GM12873 (cell line): ENCODE results near the gene PEAK1.

ENCODE experiments used
- TF ChIP-seq, protein P1 (sequence below): IDR thresholded peaks from 2 replicates; pipeline ENCODE4 v1.5.1; 2012; ENCODE audit warnings: low read depth, mild to moderate bottlenecking, moderate library complexity, low read length, control low read depth; ENCODE audit not compliant: insufficient read depth; ENCODE audit errors: missing control alignments

Gene PEAK1

GRCh38 chr15:77243135-77243534, 176.8 kb downstream of the PEAK1 start:
- TF ChIP-seq, protein P1, sequence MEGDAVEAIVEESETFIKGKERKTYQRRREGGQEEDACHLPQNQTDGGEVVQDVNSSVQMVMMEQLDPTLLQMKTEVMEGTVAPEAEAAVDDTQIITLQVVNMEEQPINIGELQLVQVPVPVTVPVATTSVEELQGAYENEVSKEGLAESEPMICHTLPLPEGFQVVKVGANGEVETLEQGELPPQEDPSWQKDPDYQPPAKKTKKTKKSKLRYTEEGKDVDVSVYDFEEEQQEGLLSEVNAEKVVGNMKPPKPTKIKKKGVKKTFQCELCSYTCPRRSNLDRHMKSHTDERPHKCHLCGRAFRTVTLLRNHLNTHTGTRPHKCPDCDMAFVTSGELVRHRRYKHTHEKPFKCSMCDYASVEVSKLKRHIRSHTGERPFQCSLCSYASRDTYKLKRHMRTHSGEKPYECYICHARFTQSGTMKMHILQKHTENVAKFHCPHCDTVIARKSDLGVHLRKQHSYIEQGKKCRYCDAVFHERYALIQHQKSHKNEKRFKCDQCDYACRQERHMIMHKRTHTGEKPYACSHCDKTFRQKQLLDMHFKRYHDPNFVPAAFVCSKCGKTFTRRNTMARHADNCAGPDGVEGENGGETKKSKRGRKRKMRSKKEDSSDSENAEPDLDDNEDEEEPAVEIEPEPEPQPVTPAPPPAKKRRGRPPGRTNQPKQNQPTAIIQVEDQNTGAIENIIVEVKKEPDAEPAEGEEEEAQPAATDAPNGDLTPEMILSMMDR: no peak

DNA sequence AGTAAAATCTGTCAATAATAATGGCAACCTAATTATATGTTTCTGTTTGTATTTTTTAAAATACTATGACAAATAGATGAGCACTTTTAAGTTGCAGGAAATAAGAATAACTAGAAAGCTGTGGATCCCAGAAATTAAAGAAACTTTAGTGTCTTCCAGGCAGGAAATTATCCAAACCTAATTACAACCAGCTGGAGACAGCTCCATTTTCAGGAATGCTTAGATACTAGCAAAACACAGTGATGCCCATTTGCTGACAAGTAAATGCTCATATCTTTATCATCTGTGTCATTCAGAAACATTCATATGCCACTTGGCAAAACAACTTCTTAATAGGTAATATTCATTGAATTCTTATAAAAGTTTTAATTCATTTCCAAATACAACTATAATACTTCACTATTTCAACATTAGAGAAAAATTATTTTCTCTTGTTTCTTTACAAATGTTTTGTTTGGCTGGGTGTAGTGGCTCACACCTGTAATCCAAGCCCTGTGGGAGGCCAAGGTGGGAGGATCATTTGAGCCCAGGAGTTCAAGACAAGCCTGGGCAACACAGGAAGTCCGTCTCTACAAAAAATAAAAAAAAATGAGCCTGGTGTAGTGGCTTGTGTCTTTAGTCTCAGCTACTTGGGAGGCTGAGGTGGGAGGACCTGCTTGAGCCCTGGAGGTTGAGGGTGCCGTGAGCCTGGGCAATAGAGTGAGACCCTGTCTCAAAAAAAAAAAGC, 179.9 kb downstream of the PEAK1 start:
- TF ChIP-seq, protein P1: no peak

DNA sequence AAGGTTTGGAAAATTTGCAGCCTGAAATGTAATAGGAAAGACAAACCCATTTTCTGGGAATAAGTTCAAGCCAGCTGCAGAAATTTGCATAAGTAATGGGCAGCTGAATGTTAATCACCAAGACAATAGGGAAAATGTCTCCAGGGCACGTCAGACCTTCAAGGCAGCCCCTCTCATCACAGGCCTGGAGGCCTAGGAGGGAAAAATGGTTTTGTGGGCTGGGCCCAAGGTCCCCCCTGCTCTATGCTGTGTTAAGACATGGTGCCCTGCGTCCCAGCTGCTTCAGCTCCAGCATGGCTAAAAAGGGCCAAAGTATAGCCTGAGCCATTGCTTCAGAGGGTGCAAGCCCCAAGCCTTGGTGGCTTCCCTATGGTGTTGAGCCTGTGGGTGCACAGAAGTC, 184.3 kb downstream of the PEAK1 start:
- TF ChIP-seq, protein P1: no peak

GRCh38 chr15:77228828-77229227, 191.1 kb downstream of the PEAK1 start:
- TF ChIP-seq, protein P1: no peak

DNA sequence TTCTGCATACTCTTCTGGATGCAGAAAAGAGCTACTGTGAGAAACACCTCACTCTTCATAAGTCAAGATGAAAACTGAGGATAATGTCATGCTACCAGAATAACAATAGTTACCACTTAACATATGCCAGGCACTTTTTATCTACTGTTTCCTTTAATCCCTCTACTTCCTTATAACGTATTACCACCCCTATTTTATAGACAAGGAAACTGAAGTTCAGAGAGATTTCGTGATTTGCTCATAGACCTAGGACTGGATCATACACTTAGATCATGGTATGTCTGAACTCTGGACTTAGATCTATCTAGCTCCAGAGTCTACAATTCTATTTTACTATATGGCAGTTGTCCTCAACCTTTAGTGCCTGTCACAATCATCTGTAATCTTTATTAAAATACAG, 193.3 kb downstream of the PEAK1 start:
- TF ChIP-seq, protein P1: no peak

DNA sequence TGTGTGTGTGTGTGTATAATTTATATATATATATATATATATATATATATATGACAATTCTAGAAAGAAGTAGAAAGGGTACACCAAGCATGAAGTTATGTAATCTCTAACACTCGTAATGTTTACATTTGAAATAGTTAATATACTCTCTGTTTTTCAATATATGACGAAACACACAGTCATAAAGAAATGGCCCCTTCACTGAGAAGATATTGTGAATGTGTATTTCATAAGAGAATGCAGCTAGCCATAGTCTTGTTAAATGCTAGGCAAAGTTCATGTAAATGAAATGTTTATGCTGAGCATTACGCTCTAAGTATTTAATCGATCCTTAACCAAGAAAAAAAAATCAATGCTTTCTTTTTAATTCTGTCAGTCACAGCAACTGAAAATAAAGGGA, 194.3 kb downstream of the PEAK1 start:
- TF ChIP-seq, protein P1: no peak

GRCh38 chr15:77225088-77225487, 194.8 kb downstream of the PEAK1 start:
- TF ChIP-seq, protein P1: no peak

DNA sequence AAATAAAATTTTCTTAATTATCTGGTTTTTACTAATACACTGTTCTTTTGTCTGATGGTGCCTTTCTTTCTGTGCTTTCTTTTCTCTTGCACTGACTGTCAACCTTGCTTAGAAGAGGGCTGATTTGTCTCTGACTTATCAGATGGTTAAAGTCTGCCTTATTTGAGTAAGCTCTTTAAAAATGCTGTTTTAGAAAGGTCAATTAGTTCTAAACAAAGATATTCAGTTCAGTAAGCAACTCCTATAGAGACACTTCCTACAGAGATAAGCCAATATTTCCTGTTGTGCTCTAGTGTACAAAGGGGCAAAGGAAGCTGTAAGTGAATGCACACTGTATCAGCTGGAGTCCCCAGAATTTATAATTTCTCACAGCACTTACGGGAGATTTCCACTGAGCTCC, 195.6 kb downstream of the PEAK1 start:
- TF ChIP-seq, protein P1: no peak
